Hepatic stellate cell (primary cell): ENCODE data around the gene UBE2I.
"Not testable (repeated sequence)": the region's sequence is repeated elsewhere in the genome, so short reads cannot be mapped to it uniquely, and the experiment has no call there.

Source experiments
- DNase-seq: peaks from one replicate; pipeline ENCODE4 v3.0.0; 2011; ENCODE audit warnings: low spot score

The UBE2I gene

GRCh38 chr16:1314399-1315068, 5.1 kb downstream of the UBE2I start:
- no peak for DNase-seq

GRCh38 chr16:1315081-1316032, 5.9 kb downstream of the UBE2I start:
- DNase-seq = no peak

- no peak for DNase-seq
These were observed 6.6 kb downstream of the UBE2I start for GRCh38 chr16:1316033-1316405.

GRCh38 chr16:1317479-1318267, 8.2 kb downstream of the UBE2I start:
- no peak for DNase-seq

GRCh38 chr16:1318268-1318545, 8.8 kb downstream of the UBE2I start:
- no peak for DNase-seq

GRCh38 chr16:1319041-1319440, 9.6 kb downstream of the UBE2I start:
- DNase-seq = no peak

GRCh38 chr16:1320097-1320496, 10.7 kb downstream of the UBE2I start:
- no peak for DNase-seq

GRCh38 chr16:1320658-1321240, 11.3 kb downstream of the UBE2I start:
- no peak for DNase-seq

- DNase-seq = no peak
These were observed 13.0 kb downstream of the UBE2I start for GRCh38 chr16:1322407-1322806.

GRCh38 chr16:1323296-1324239, 14.1 kb downstream of the UBE2I start:
- no peak for DNase-seq

- no peak for DNase-seq
These were observed 14.9 kb downstream of the UBE2I start for GRCh38 chr16:1324286-1324826.

GRCh38 chr16:1325261-1325660, 15.8 kb downstream of the UBE2I start:
- DNase-seq = no peak

GRCh38 chr16:1325673-1326371, 16.4 kb downstream of the UBE2I start:
- no peak for DNase-seq

- DNase-seq = no peak
These were observed 17.0 kb downstream of the UBE2I start for GRCh38 chr16:1326391-1326790.

- DNase-seq = no peak
These were observed 17.6 kb downstream of the UBE2I start for GRCh38 chr16:1326946-1327618.

GRCh38 chr16:1327619-1327947, 18.1 kb downstream of the UBE2I start:
- DNase-seq = no peak

- DNase-seq = not testable (repeated sequence)
These were observed 18.7 kb downstream of the UBE2I start for GRCh38 chr16:1328136-1328535.

GRCh38 chr16:1328961-1329360, 19.5 kb downstream of the UBE2I start:
- not testable (repeated sequence) for DNase-seq

GRCh38 chr16:1330260-1330914, 21.0 kb downstream of the UBE2I start:
- DNase-seq = no peak
